SK-N-SH (cell line): Measurements from ENCODE around the gene UNKL. TPM values are rescaled to one million over a fixed set of nuclear protein-coding genes. Genes with fewer than 3 reads are reported as not detected.

Experiments used
- CTCF ChIA-PET: fragments of 300-600, 350-600 bp; formaldehyde crosslinking; extraction: SDS; loops from one replicate; lab custom pipeline; 2021; lab: Yijun Ruan, JAX
- POLR2A ChIA-PET: fragments of 350-600 bp; sonication (Branson Sonifier 250); formaldehyde crosslinking; extraction: SDS; loops from one replicate; lab custom pipeline; 2020; ENCODE audit warnings: antibody characterized with exemption, inconsistent platforms; lab: Yijun Ruan, JAX
- DNase-seq: peaks from one replicate; pipeline ENCODE4 v3.0.0; 2012
- H2AFZ ChIP-seq: fragments of 200-600 bp; sonication (generic); 2 replicates; pipeline ENCODE4 v1.8.1; 2016; ENCODE audit warnings: antibody characterized with exemption, mild to moderate bottlenecking, low read depth
- H3F3A ChIP-seq: fragments of 200-600 bp; sonication (generic); replicated peaks from 2 replicates; pipeline ENCODE3; 2016; ENCODE audit warnings: antibody characterized with exemption, mild to moderate bottlenecking; ENCODE audit not compliant: insufficient read depth
- H3K27ac ChIP-seq, 2 experiments: fragments of 200-500 bp in 1 of 2; fragments of 200-600 bp in 1 of 2; sonication (Bioruptor generic) in 1 of 2; sonication (generic), shearing (Covaris generic) in 1 of 2; 2 replicates each; pipeline versions ENCODE4 v1.5.1 to v1.6.1; 2014 to 2016; ENCODE audit warnings: low read depth in 2 of 2, inconsistent platforms in 1 of 2, low read length in 1 of 2, mild to moderate bottlenecking in 1 of 2, mixed read lengths in 1 of 2
- H3K27me3 ChIP-seq: fragments of 200-600 bp; sonication (generic), shearing (Covaris generic); 2 replicates; pipeline ENCODE4 v1.6.1; 2016; ENCODE audit warnings: mixed run types; ENCODE audit not compliant: insufficient read depth
- H3K36me3 ChIP-seq, 2 experiments: fragments of 200-500 bp in 1 of 2; fragments of 200-600 bp in 1 of 2; sonication (Bioruptor generic) in 1 of 2; sonication (generic) in 1 of 2; replicated peaks in 1 of 2; 2 replicates each; pipeline versions ENCODE3 to v1.5.1; 2014 to 2016; ENCODE audit warnings: low read length in 1 of 2, mild to moderate bottlenecking in 1 of 2; ENCODE audit not compliant: insufficient read depth in 2 of 2, control insufficient read depth in 1 of 2
- H3K4me1 ChIP-seq, 2 experiments: fragments of 200-500 bp in 1 of 2; fragments of 200-600 bp in 1 of 2; sonication (Bioruptor generic) in 1 of 2; sonication (generic), shearing (Covaris generic) in 1 of 2; 2 replicates each; pipeline versions ENCODE4 v1.5.1 to v1.6.1; 2014 to 2016; ENCODE audit warnings: low read depth in 1 of 2, low read length in 1 of 2, mixed run types in 1 of 2; ENCODE audit not compliant: insufficient read depth in 2 of 2, control insufficient read depth in 1 of 2
- H3K4me2 ChIP-seq: fragments of 200-600 bp; sonication (generic), shearing (Covaris generic); 2 replicates; pipeline ENCODE4 v1.6.1; 2017; ENCODE audit warnings: mixed run types
- H3K4me3 ChIP-seq, 2 experiments: fragments of 200-500 bp in 1 of 2; fragments of 200-600 bp in 1 of 2; sonication (Bioruptor generic) in 1 of 2; sonication (generic), shearing (Covaris generic) in 1 of 2; 2 replicates each; pipeline versions ENCODE4 v1.5.1 to v1.8.1; 2014 to 2016; ENCODE audit warnings: low read depth in 2 of 2, inconsistent platforms in 1 of 2, low read length in 1 of 2, mild to moderate bottlenecking in 1 of 2, mixed read lengths in 1 of 2, moderate library complexity in 1 of 2
- H3K79me2 ChIP-seq: fragments of 200-600 bp; sonication (generic); 2 replicates; pipeline ENCODE4 v1.8.1; 2017; ENCODE audit warnings: mild to moderate bottlenecking; ENCODE audit not compliant: insufficient read depth
- H3K9ac ChIP-seq: fragments of 200-600 bp; sonication (generic); 2 replicates; pipeline ENCODE4 v1.6.1; 2017; ENCODE audit warnings: mixed run types
- H3K9me2 ChIP-seq: fragments of 200-600 bp; sonication (generic); 2 replicates; pipeline ENCODE4 v1.6.1; 2017; ENCODE audit warnings: mixed run types
- H3K9me3 ChIP-seq: fragments of 200-600 bp; sonication (generic); 2 replicates; pipeline ENCODE4 v1.6.1; 2017; ENCODE audit warnings: mixed run types, mild to moderate bottlenecking, moderate library complexity
- H4K20me1 ChIP-seq: fragments of 200-600 bp; sonication (generic); 2 replicates; pipeline ENCODE4 v1.6.1; 2017; ENCODE audit warnings: mild to moderate bottlenecking, mixed run types; ENCODE audit not compliant: insufficient read depth
- EZH2phosphoT487 ChIP-seq: fragments of 200-600 bp; sonication (generic); IDR thresholded peaks from 2 replicates; pipeline ENCODE4 v1.6.1; 2017; ENCODE audit warnings: low read depth, mixed run types, mild to moderate bottlenecking, antibody characterized with exemption, moderate library complexity, borderline replicate concordance
- FOSL2 ChIP-seq: IDR thresholded peaks from 2 replicates; pipeline ENCODE4 v1.4.0; 2012; ENCODE audit warnings: low read depth, mild to moderate bottlenecking, moderate library complexity, borderline replicate concordance
- FOXJ3 ChIP-seq: sonication (generic); formaldehyde crosslinking; IDR thresholded peaks from 2 replicates; pipeline ENCODE4 v1.5.1; 2020; ENCODE audit warnings: mild to moderate bottlenecking, missing genetic modification reagents
- FOXM1 ChIP-seq: IDR thresholded peaks from 2 replicates; pipeline ENCODE4 v1.4.0; 2012; ENCODE audit warnings: low read depth, mild to moderate bottlenecking
- MEF2A ChIP-seq: IDR thresholded peaks from 2 replicates; pipeline ENCODE4 v1.4.0; 2012; ENCODE audit warnings: low read depth, borderline replicate concordance
- RAD21 ChIP-seq: IDR thresholded peaks from 2 replicates; pipeline ENCODE4 v1.6.1; 2012; ENCODE audit warnings: mild to moderate bottlenecking, low read length
- RXRA ChIP-seq: IDR thresholded peaks from 2 replicates; pipeline ENCODE4 v1.4.0; 2012; ENCODE audit warnings: low read depth, mild to moderate bottlenecking, borderline replicate concordance
- SIN3A ChIP-seq: IDR thresholded peaks from 2 replicates; pipeline ENCODE4 v1.6.1; 2012; ENCODE audit warnings: low read depth, mild to moderate bottlenecking, low read length, moderate library complexity, borderline replicate concordance
- TAF1 ChIP-seq: IDR thresholded peaks from 2 replicates; pipeline ENCODE4 v1.6.1; 2012; ENCODE audit warnings: low read depth, mild to moderate bottlenecking, low read length, moderate library complexity, borderline replicate concordance
- TCF12 ChIP-seq: IDR thresholded peaks from 2 replicates; pipeline ENCODE4 v1.4.0; 2012
- WGBS: methylation state at CpG from one replicate; pipeline ENCODE4 v1.1.6; 2017; ENCODE audit warnings: low lambda C conversion rate; 5-methylcytosine and 5-hydroxymethylcytosine counted together
- polyA plus RNA-seq, 3 experiments: library from polyadenylated mRNA; depleted of rRNA; stranded (reverse); fragments of >200 nt; gene quantifications; 2 replicates each; pipeline ENCODE4 v1.2.3, GENCODE V29; 2012
- TF ChIP-seq, protein P1 (sequence below): IDR thresholded peaks from 2 replicates; pipeline ENCODE4 v1.6.1; 2012; ENCODE audit warnings: mild to moderate bottlenecking, low read depth, low read length, moderate library complexity
- TF ChIP-seq, protein P2 (sequence below): IDR thresholded peaks from 2 replicates; pipeline ENCODE4 v1.4.0; 2012; ENCODE audit warnings: low read depth, borderline replicate concordance
- TF ChIP-seq, protein P3 (sequence below): IDR thresholded peaks from 2 replicates; pipeline ENCODE4; 2012

UNKL gene
- polyA plus RNA-seq, 1 of the 3 experiments (the other 2 are of a cell fraction): 16.4 TPM

DNA sequence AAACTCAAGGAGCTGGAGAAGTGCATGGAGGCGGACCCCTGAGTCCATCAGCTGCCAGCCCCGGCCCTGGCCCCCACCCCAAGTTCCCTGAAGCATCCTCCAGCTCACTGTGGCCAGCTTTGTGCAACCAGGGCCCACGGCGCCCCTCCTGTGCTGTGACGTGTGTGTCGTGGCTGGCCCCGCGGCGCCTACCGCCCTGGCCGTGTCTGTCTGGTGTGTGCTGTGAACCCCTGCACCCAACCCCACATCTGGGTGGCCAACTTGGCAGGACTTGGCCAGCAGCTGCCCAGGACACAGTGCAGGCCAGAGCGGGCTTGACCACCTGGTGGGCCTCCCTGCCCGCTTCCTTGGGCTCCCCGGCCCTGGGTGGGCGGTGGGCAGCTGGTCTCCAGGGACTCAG is 66.1 kb downstream of the UNKL start (continued):
- TF ChIP-seq, protein P1, sequence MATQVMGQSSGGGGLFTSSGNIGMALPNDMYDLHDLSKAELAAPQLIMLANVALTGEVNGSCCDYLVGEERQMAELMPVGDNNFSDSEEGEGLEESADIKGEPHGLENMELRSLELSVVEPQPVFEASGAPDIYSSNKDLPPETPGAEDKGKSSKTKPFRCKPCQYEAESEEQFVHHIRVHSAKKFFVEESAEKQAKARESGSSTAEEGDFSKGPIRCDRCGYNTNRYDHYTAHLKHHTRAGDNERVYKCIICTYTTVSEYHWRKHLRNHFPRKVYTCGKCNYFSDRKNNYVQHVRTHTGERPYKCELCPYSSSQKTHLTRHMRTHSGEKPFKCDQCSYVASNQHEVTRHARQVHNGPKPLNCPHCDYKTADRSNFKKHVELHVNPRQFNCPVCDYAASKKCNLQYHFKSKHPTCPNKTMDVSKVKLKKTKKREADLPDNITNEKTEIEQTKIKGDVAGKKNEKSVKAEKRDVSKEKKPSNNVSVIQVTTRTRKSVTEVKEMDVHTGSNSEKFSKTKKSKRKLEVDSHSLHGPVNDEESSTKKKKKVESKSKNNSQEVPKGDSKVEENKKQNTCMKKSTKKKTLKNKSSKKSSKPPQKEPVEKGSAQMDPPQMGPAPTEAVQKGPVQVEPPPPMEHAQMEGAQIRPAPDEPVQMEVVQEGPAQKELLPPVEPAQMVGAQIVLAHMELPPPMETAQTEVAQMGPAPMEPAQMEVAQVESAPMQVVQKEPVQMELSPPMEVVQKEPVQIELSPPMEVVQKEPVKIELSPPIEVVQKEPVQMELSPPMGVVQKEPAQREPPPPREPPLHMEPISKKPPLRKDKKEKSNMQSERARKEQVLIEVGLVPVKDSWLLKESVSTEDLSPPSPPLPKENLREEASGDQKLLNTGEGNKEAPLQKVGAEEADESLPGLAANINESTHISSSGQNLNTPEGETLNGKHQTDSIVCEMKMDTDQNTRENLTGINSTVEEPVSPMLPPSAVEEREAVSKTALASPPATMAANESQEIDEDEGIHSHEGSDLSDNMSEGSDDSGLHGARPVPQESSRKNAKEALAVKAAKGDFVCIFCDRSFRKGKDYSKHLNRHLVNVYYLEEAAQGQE: no peak
- no peak for TF ChIP-seq RXRA

DNA sequence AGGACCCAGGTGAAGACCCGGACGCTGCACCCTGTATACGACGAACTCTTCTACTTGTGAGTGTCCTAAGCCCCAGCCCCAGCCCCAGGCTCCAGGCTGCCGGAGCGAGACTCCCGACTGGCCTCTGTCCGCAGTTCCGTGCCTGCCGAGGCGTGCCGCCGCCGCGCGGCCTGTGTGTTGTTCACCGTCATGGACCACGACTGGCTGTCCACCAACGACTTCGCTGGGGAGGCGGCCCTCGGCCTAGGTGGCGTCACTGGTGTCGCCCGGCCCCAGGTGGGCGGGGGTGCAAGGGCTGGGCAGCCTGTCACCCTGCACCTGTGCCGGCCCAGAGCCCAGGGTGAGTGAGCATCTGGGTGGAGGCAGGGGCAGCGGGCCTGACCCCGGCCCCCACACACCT is 66.5 kb downstream of the UNKL start:
- POLR2A ChIA-PET: no interaction called here
- no peak for TF ChIP-seq TCF12
- TF ChIP-seq TAF1: no peak
- TF ChIP-seq, protein P1: no peak
- TF ChIP-seq, protein P2, sequence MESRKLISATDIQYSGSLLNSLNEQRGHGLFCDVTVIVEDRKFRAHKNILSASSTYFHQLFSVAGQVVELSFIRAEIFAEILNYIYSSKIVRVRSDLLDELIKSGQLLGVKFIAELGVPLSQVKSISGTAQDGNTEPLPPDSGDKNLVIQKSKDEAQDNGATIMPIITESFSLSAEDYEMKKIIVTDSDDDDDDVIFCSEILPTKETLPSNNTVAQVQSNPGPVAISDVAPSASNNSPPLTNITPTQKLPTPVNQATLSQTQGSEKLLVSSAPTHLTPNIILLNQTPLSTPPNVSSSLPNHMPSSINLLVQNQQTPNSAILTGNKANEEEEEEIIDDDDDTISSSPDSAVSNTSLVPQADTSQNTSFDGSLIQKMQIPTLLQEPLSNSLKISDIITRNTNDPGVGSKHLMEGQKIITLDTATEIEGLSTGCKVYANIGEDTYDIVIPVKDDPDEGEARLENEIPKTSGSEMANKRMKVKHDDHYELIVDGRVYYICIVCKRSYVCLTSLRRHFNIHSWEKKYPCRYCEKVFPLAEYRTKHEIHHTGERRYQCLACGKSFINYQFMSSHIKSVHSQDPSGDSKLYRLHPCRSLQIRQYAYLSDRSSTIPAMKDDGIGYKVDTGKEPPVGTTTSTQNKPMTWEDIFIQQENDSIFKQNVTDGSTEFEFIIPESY: no peak
- no peak for TF ChIP-seq FOXM1
- TF ChIP-seq SIN3A: no peak
- TF ChIP-seq FOSL2: no peak
- TF ChIP-seq RAD21: no peak
- TF ChIP-seq, protein P3, sequence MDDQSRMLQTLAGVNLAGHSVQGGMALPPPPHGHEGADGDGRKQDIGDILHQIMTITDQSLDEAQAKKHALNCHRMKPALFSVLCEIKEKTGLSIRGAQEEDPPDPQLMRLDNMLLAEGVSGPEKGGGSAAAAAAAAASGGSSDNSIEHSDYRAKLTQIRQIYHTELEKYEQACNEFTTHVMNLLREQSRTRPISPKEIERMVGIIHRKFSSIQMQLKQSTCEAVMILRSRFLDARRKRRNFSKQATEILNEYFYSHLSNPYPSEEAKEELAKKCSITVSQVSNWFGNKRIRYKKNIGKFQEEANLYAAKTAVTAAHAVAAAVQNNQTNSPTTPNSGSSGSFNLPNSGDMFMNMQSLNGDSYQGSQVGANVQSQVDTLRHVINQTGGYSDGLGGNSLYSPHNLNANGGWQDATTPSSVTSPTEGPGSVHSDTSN: no peak
- no peak for TF ChIP-seq FOXJ3 (CRISPR knock-in tag)
- TF ChIP-seq MEF2A: no peak
- TF ChIP-seq EZH2phosphoT487: no peak
- peaks cover 0 to 25% of the 10 kb centered on the region in 2 experiments; a peak in 2 of 4 replicates for H3K4me1 ChIP-seq
- no peaks in the 10 kb centered on the region for H4K20me1 ChIP-seq
- no peaks in the 10 kb centered on the region for H3K9me3 ChIP-seq
- H2AFZ ChIP-seq: no peak overlapping the region
- no peaks in the 10 kb centered on the region for H3F3A ChIP-seq
- DNase-seq: no peak
- CTCF ChIA-PET: interaction anchor here (0.6 to 2.7 kb wide), 6 partner anchors 10 to 563 kb away, joined by 3 to 16 read pairs (median 4); partner anchors contain the start of gene MAPK8IP3
- no peaks in the 10 kb centered on the region for H3K9me2 ChIP-seq
- H3K36me3 ChIP-seq: peaks cover 0 to 19% of the 10 kb centered on the region in 2 experiments
- no peak overlapping the region for H3K27ac ChIP-seq
- H3K4me2 ChIP-seq: no peak overlapping the region
- H3K27me3 ChIP-seq: no peaks in the 10 kb centered on the region
- WGBS: 89% methylated on average over 7 of the region's 29 CpGs
- no peak overlapping the region for H3K4me3 ChIP-seq
- H3K79me2 ChIP-seq: peaks cover 30% of the 10 kb centered on the region
- H3K9ac ChIP-seq: no peak overlapping the region
